HepG2 (cell line): ENCODE results near the gene ZMAT2. TPM values are rescaled to one million over a fixed set of nuclear protein-coding genes. Genes with fewer than 3 reads are reported as not detected.

Experiments used
- ATF7 ChIP-seq, 2 experiments: fragments of 450-650 bp in 1 of 2; sonication (generic) in 1 of 2; formaldehyde crosslinking in 1 of 2; IDR thresholded peaks; 2 replicates each; pipeline versions ENCODE4 v1.4.0 to v1.6.1; 2016 to 2020; ENCODE audit warnings: antibody characterized with exemption in 1 of 2, mild to moderate bottlenecking in 1 of 2, missing genetic modification reagents in 1 of 2
- CBFB ChIP-seq: sonication (generic); formaldehyde crosslinking; IDR thresholded peaks from 2 replicates; pipeline ENCODE4 v1.4.0; 2020; ENCODE audit warnings: missing genetic modification reagents
- CHD2 ChIP-seq: IDR thresholded peaks from 2 replicates; pipeline ENCODE4 v1.6.1; 2011; ENCODE audit warnings: low read depth, low read length, improper control_type of control experiment
- GABPA ChIP-seq, 2 experiments: IDR thresholded peaks; 2 replicates each; pipeline ENCODE4 v1.6.1; 2011 to 2016; ENCODE audit warnings: low read depth in 2 of 2, low read length in 1 of 2, missing biosample characterization in 1 of 2, missing genetic modification characterization in 1 of 2
- GZF1 ChIP-seq: sonication (generic); formaldehyde crosslinking; IDR thresholded peaks from 2 replicates; pipeline ENCODE4 v1.5.1; 2020; ENCODE audit warnings: mild to moderate bottlenecking, missing genetic modification reagents
- KAT7 ChIP-seq: IDR thresholded peaks from 2 replicates; pipeline ENCODE4 v1.6.1; 2018; ENCODE audit warnings: borderline replicate concordance, missing compliant biosample characterization
- NFAT5 ChIP-seq: sonication (generic); formaldehyde crosslinking; IDR thresholded peaks from 2 replicates; pipeline ENCODE4 v1.4.0; 2020; ENCODE audit warnings: missing genetic modification reagents
- NR1H2 ChIP-seq: sonication (generic); formaldehyde crosslinking; IDR thresholded peaks from 2 replicates; pipeline ENCODE4 v1.8.1; 2022; ENCODE audit warnings: low read depth, missing genetic modification reagents, borderline replicate concordance
- POGZ ChIP-seq: sonication (generic); formaldehyde crosslinking; IDR thresholded peaks from 2 replicates; pipeline ENCODE4 v1.4.0; 2020; ENCODE audit warnings: mild to moderate bottlenecking, missing genetic modification reagents
- REPIN1 ChIP-seq: sonication (generic); formaldehyde crosslinking; IDR thresholded peaks from 2 replicates; pipeline ENCODE4 v1.8.0; 2022; ENCODE audit warnings: missing genetic modification reagents, low read depth, mild to moderate bottlenecking, borderline replicate concordance
- SPEN ChIP-seq: sonication (generic); formaldehyde crosslinking; IDR thresholded peaks from 2 replicates; pipeline ENCODE4 v1.5.1; 2020; ENCODE audit warnings: low read depth, mild to moderate bottlenecking, missing genetic modification reagents
- SYNCRIP ChIP-seq: fragments of 200-400 bp; formaldehyde crosslinking; IDR thresholded peaks from 2 replicates; pipeline ENCODE4 v1.6.1; 2018; ENCODE audit warnings: mild to moderate bottlenecking, low read depth, low read length; ENCODE audit not compliant: insufficient read depth
- ZFP37 ChIP-seq: sonication (generic); formaldehyde crosslinking; IDR thresholded peaks from 2 replicates; pipeline ENCODE4 v1.4.0; 2020; ENCODE audit warnings: missing genetic modification reagents, borderline replicate concordance
- ZNF234 ChIP-seq: sonication (generic); formaldehyde crosslinking; conservative IDR thresholded peaks from 2 replicates; pipeline ENCODE4 v1.5.1; 2020; ENCODE audit warnings: mild to moderate bottlenecking, missing genetic modification reagents
- ZNF253 ChIP-seq: sonication (generic); formaldehyde crosslinking; IDR thresholded peaks from 2 replicates; pipeline ENCODE4 v1.8.0; 2022; ENCODE audit warnings: mild to moderate bottlenecking, missing genetic modification reagents, borderline replicate concordance
- ZNF280B ChIP-seq: sonication (generic); formaldehyde crosslinking; IDR thresholded peaks from 2 replicates; pipeline ENCODE4 v1.5.0; 2020; ENCODE audit warnings: missing genetic modification reagents, mild to moderate bottlenecking, borderline replicate concordance
- ZNF331 ChIP-seq: sonication (generic); formaldehyde crosslinking; IDR thresholded peaks from 2 replicates; pipeline ENCODE4 v1.4.0; 2020; ENCODE audit warnings: missing genetic modification reagents
- ZNF34 ChIP-seq: sonication (generic); formaldehyde crosslinking; IDR thresholded peaks from 2 replicates; pipeline ENCODE4 v1.4.0; 2020; ENCODE audit warnings: mild to moderate bottlenecking, missing genetic modification reagents, borderline replicate concordance
- ZNF547 ChIP-seq: sonication (generic); formaldehyde crosslinking; IDR thresholded peaks from 2 replicates; pipeline ENCODE4 v1.5.1; 2020; ENCODE audit warnings: mild to moderate bottlenecking, missing genetic modification reagents
- polyA plus RNA-seq, 8 experiments: library from polyadenylated mRNA; depleted of rRNA in 3 of 8; stranded (reverse) in 7 of 8; unstranded in 1 of 8; fragments of >200 nt; fragmentation: Illumina TruSeq in 4 of 8; extraction: Trizol in 4 of 8; gene quantifications; 2 replicates each; pipeline versions ENCODE4 v1.2.1 to v1.2.3, GENCODE V29; 2011 to 2016; ENCODE audit warnings: low read depth in 4 of 8, missing spikeins in 1 of 8, mixed read lengths in 1 of 8; ENCODE audit not compliant: insufficient read depth in 1 of 8
- total RNA-seq, 5 experiments: library from RNA; depleted of rRNA; stranded (reverse); fragments of >200 nt; fragmentation: Illumina TruSeq; extraction: Trizol; gene quantifications; 2 replicates each; pipeline ENCODE4 v1.2.3, GENCODE V29; 2016; ENCODE audit warnings: low read depth in 1 of 5
- TF ChIP-seq, protein P1 (sequence below): sonication (generic); formaldehyde crosslinking; IDR thresholded peaks from 2 replicates; pipeline ENCODE4 v1.8.0; 2022; ENCODE audit warnings: low read depth, missing genetic modification reagents

Gene ZMAT2
- total and polyA plus RNA-seq, 2 of the 13 experiments (the other 11 are each of a cell fraction or from before 2014, with no cell fraction given): 35.4 to 92.8 TPM

DNA sequence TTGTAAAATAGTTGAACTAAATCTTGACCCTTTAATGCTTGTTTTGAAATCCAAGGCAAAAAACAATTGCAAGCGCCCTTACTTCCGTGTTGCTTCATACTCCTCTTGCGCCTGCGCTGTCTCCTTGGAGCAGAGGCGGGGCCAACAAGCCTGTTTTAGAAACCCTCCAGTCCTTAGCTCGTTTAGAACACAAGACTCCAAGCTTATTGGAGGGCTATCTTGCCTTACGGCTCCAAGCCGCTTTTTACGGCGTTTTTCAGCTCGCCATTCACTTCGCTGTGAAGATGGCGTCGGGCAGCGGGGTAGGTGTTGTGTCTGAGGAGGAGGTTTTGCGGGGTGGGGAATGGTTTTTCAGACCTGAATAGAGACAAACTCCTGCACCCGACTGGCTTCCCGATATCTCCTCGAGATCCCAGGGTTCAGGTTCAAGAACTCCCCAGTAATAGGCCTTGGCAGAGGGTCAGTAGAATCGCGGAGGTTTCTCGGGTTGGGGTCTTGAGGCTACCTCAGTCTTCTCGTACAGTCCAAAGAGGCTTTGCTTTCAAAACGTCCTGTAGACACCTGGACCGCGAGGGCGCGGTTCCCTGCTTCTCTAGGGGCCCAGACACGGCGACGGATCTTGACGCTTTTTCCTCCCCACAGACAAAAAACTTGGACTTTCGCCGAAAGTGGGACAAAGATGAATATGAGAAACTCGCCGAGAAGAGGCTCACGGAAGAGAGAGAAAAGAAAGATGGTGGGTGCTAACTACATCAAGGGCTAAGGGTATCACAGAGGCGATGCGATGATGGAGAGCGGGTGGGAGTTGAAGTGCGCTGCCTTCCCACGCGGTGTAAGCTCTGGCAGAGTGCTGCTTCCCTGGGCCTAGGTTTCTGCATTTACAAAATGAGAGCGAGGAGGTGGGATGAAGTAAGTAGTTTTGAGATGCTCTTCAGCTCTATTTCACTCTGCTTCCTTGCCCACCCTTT is at the start of gene ZMAT2 (continued):
- TF ChIP-seq KAT7 (CRISPR knock-in tag) (peak; percentile 90), ZFP37 (no peak), POGZ (CRISPR knock-in tag) (peak; percentile 62; the same call in 1 of the 2 replicates), GZF1 (no peak), NFAT5 (CRISPR knock-in tag) (no peak), SPEN (CRISPR knock-in tag) (peak; percentile 41; the same call in 1 of the 2 replicates), CHD2 (no peak), ZNF280B (CRISPR knock-in tag) (no peak), ZNF234 (CRISPR knock-in tag) (no peak), ZNF34 (no peak), CBFB (CRISPR knock-in tag) (peak; percentile 28; the same call in 1 of the 2 replicates), ATF7 (IDR thresholded peaks at IDR 0.05) (no peak), ATF7 (CRISPR knock-in tag; IDR thresholded peaks at IDR 0.05) (no peak), NR1H2 (CRISPR knock-in tag) (no peak), ZNF253 (CRISPR knock-in tag) (no peak), ZNF547 (CRISPR knock-in tag) (peak; percentile 29; the same call in 1 of the 2 replicates), GABPA (IDR thresholded peaks at IDR 0.05; ENCODE audit: low read depth, low read length) (no peak), GABPA (CRISPR knock-in tag; IDR thresholded peaks at IDR 0.05; ENCODE audit: low read depth) (peak; percentile 77), SYNCRIP (no peak), REPIN1 (CRISPR knock-in tag) (no peak), ZNF331 (CRISPR knock-in tag) (0 out of 2 replicates have a peak, but pooled peaks have one; percentile 12)
- TF ChIP-seq, protein P1, sequence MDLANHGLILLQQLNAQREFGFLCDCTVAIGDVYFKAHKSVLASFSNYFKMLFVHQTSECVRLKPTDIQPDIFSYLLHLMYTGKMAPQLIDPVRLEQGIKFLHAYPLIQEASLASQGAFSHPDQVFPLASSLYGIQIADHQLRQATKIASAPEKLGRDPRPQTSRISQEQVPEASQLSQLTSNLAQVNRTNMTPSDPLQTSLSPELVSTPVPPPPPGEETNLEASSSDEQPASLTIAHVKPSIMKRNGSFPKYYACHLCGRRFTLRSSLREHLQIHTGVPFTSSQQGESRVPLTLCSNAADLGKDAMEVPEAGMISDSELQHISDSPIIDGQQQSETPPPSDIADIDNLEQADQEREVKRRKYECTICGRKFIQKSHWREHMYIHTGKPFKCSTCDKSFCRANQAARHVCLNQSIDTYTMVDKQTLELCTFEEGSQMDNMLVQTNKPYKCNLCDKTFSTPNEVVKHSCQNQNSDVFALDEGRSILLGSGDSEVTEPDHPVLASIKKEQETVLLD (CRISPR knock-in tag): no peak
